Measurements from ENCODE around the gene RNF220. TPM values are rescaled to one million over a fixed set of nuclear protein-coding genes. Genes with fewer than 3 reads are reported as not detected.

Gene RNF220
- total and polyA plus RNA-seq, 2 donors (not counting 3 experiments of a cell fraction or from before 2014, with no cell fraction given) = 62.7 to 66.6 TPM

DNA sequence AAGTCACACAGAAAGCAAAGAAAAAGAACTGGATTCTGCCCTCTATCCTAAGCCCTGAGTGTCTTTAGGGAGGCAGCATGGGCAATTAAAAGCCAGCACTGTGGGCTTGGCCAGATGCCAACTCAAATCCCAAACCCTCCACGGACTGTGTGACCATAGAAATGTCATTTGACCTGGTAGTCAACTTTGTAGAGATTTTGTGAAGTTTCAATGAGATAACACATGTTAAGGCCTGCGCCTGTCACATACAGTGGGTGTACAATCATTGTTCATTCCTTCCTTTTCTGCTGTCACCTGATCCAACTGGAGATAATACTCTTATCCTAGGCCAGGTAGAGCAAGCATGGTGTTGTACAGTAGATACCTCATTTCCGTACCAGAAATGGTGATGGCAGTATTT is 215.0 kb downstream of the RNF220 start:
- FAIRE-seq = no peak
- no peak overlapping the region for H3K9ac ChIP-seq (replicated peaks; ENCODE audit: extremely low read depth, insufficient read depth, low read length)
- H3K27ac ChIP-seq (ENCODE audit: insufficient read depth, low read depth, low read length) = no peak overlapping the region
- no peak overlapping the region for H2AFZ ChIP-seq (ENCODE audit: low read depth, low read length)
- intact Hi-C loops (cut with micrococcal nuclease) = no loop called here
- H3K79me2 ChIP-seq (ENCODE audit: control insufficient read depth, insufficient read depth, low read length) = no peaks in the 10 kb centered on the region
- TF ChIP-seq FOS (IDR thresholded peaks at IDR 0.05; ENCODE audit: borderline replicate concordance, insufficient read depth, low read length) = no peak
- no peak for TF ChIP-seq MYC (IDR thresholded peaks at IDR 0.05; ENCODE audit: low read depth, low read length)
- TF ChIP-seq POLR2A (IDR thresholded peaks at IDR 0.05; ENCODE audit: low read depth, low read length) = no peak
- no peak for TF ChIP-seq EZH2 (IDR thresholded peaks at IDR 0.05; ENCODE audit: borderline replicate concordance, low read depth, low read length, severe bottlenecking)
- no peak for TF ChIP-seq POLR2AphosphoS5 (IDR thresholded peaks at IDR 0.05; ENCODE audit: insufficient read depth, low read depth, low read length)
- TF ChIP-seq GATA2 (IDR thresholded peaks at IDR 0.05; ENCODE audit: insufficient read depth, insufficient read length, low read depth, low read length) = no peak
- no peak for TF ChIP-seq MAX (IDR thresholded peaks at IDR 0.05; ENCODE audit: insufficient read depth, insufficient read length)
- no peak for TF ChIP-seq CTCF (IDR thresholded peaks at IDR 0.05; ENCODE audit: extremely low read depth in 1 of 2, insufficient read depth in 1 of 2, low read depth in 1 of 2, low read length in 2 of 2)
- no peak for TF ChIP-seq JUN (IDR thresholded peaks at IDR 0.05; ENCODE audit: borderline replicate concordance, insufficient read depth, insufficient read length, low read depth)
- DNase-seq (ENCODE audit: low read depth, low spot score) = no peak
- H3K27me3 ChIP-seq (ENCODE audit: control insufficient read depth in 2 of 2, insufficient read depth in 2 of 2, low read length in 2 of 2) = peaks cover 33 to 43% of the 10 kb centered on the region in 2 experiments
- no peaks in the 10 kb centered on the region for H3K4me1 ChIP-seq (ENCODE audit: control insufficient read depth, extremely low read depth, insufficient read depth, low read length)
- no peaks in the 10 kb centered on the region for H3K36me3 ChIP-seq (ENCODE audit: control insufficient read depth in 2 of 2, extremely low read depth in 1 of 2, insufficient read depth in 2 of 2, low read length in 2 of 2)
- no peaks in the 10 kb centered on the region for H3K9me1 ChIP-seq (replicated peaks; ENCODE audit: control insufficient read depth, extremely low read depth, insufficient read depth, low read length)
- dilution Hi-C loops (cut with MboI; ENCODE audit: extremely low pct_ligation_motif_present, low sequenced_read_pairs) = no loop called here
- H3K4me3 ChIP-seq (replicated peaks in 1 of 3; ENCODE audit: insufficient read depth in 1 of 3, low read depth in 1 of 3, low read length in 3 of 3) = no peak overlapping the region
- no peaks in the 10 kb centered on the region for H3K9me3 ChIP-seq (replicated peaks; ENCODE audit: control insufficient read depth, insufficient read depth, low read length)
- no peak overlapping the region for H3K4me2 ChIP-seq (ENCODE audit: insufficient read depth, low read length)
- ChIA-PET POLR2A (no interaction called here), CTCF (interaction anchor here (0.8 to 3.2 kb wide), 4 partner anchors 8 to 32 kb away, joined by 3 to 11 read pairs (median 4); no protein-coding TSS in a partner anchor)
- no TSS peak for BruUV-seq (replicated peaks)
- H4K20me1 ChIP-seq (replicated peaks; ENCODE audit: control insufficient read depth, extremely low read depth, insufficient read depth, low read length) = no peaks in the 10 kb centered on the region
